GM23338 (cell line): Measurements from ENCODE around the gene CCIN. TPM values are rescaled to one million over a fixed set of nuclear protein-coding genes. Genes with fewer than 3 reads are reported as not detected.

Experiments
- ATAC-seq: fragments of 200-7000 bp; cut with Tn5 transposase; 3 replicates; pipeline ENCODE4 v1.9.1; 2020
- DNase-seq: peaks from one replicate; pipeline ENCODE4 v3.0.0-alpha.2; 2015; ENCODE audit warnings: low spot score
- H2AFZ ChIP-seq: fragments of 200-600 bp; sonication (generic); 2 replicates; pipeline ENCODE4 v1.8.0; 2016; ENCODE audit warnings: antibody characterized with exemption, mild to moderate bottlenecking, moderate library complexity
- H3F3A ChIP-seq: fragments of 200-600 bp; sonication (generic); replicated peaks from 2 replicates; pipeline ENCODE4 v1.8.0; 2017; ENCODE audit warnings: antibody characterized with exemption, mixed run types, low read depth
- H3K27ac ChIP-seq: fragments of 200-600 bp; sonication (generic); 2 replicates; pipeline ENCODE4 v1.6.1; 2016; ENCODE audit warnings: low read depth
- H3K27me3 ChIP-seq: fragments of 200-600 bp; sonication (generic); 2 replicates; pipeline ENCODE4 v1.8.0; 2016; ENCODE audit warnings: mild to moderate bottlenecking, mixed run types, moderate library complexity; ENCODE audit not compliant: insufficient read depth
- H3K36me3 ChIP-seq: fragments of 200-600 bp; sonication (generic); 2 replicates; pipeline ENCODE4 v1.8.0; 2016; ENCODE audit warnings: mild to moderate bottlenecking; ENCODE audit not compliant: insufficient read depth
- H3K4me1 ChIP-seq: fragments of 200-600 bp; sonication (generic); 2 replicates; pipeline ENCODE4 v1.8.0; 2016; ENCODE audit warnings: mild to moderate bottlenecking, moderate library complexity; ENCODE audit not compliant: insufficient read depth
- H3K4me2 ChIP-seq: fragments of 200-600 bp; sonication (generic); 2 replicates; pipeline ENCODE4 v1.7.1; 2017; ENCODE audit warnings: mixed run types
- H3K4me3 ChIP-seq: fragments of 200-600 bp; sonication (generic); 2 replicates; pipeline ENCODE4 v1.6.1; 2016; ENCODE audit warnings: mixed run types
- H3K79me2 ChIP-seq: fragments of 200-600 bp; sonication (generic); replicated peaks from 2 replicates; pipeline ENCODE4 v1.8.0; 2017; ENCODE audit warnings: mild to moderate bottlenecking; ENCODE audit not compliant: insufficient read depth
- H3K9me2 ChIP-seq: fragments of 200-600 bp; sonication (generic); 2 replicates; pipeline ENCODE4 v1.8.0; 2017; ENCODE audit not compliant: insufficient read depth
- H4K20me1 ChIP-seq: fragments of 200-600 bp; sonication (generic); replicated peaks from 2 replicates; pipeline ENCODE4 v1.8.0; 2017; ENCODE audit warnings: mild to moderate bottlenecking; ENCODE audit not compliant: insufficient read depth
- H3K27ac Mint-ChIP-seq: 2 replicates; pipeline ENCODE4 v1.8.0; 2020; ENCODE audit warnings: inconsistent platforms, mild to moderate bottlenecking, moderate library complexity, mixed read lengths
- H3K27me3 Mint-ChIP-seq: 3 replicates; pipeline ENCODE4 v1.8.0; 2022; ENCODE audit warnings: low read depth, mild to moderate bottlenecking, moderate library complexity, mixed read lengths, inconsistent platforms; ENCODE audit not compliant: insufficient read depth, poor library complexity
- H3K36me3 Mint-ChIP-seq: 3 replicates; pipeline ENCODE4 v1.8.0; 2021; ENCODE audit warnings: low read depth, mild to moderate bottlenecking, inconsistent platforms, moderate library complexity, mixed read lengths
- H3K4me1 Mint-ChIP-seq: 3 replicates; pipeline ENCODE4 v1.8.0; 2020; ENCODE audit warnings: mild to moderate bottlenecking, inconsistent platforms, mixed read lengths
- H3K4me3 Mint-ChIP-seq: 3 replicates; pipeline ENCODE4 v1.8.0; 2021; ENCODE audit warnings: moderate library complexity, mild to moderate bottlenecking, inconsistent platforms, mixed read lengths
- H3K9me3 Mint-ChIP-seq: 3 replicates; pipeline ENCODE4 v1.8.0; 2020; ENCODE audit warnings: moderate library complexity, mild to moderate bottlenecking, inconsistent platforms, mixed read lengths
- CREB1 ChIP-seq: fragments of 250-450 bp; sonication (Bioruptor Pico); IDR thresholded peaks from 2 replicates; pipeline ENCODE4 v1.5.0; 2020; ENCODE audit warnings: low read depth, mild to moderate bottlenecking, moderate library complexity
- EZH2 ChIP-seq: fragments of 200-600 bp; sonication (generic); IDR thresholded peaks from one replicate; pipeline ENCODE4 v1.8.0; 2017; ENCODE audit warnings: antibody characterized with exemption, mild to moderate bottlenecking, low read depth; ENCODE audit not compliant: unreplicated experiment
- EZH2phosphoT487 ChIP-seq: fragments of 200-600 bp; sonication (generic); IDR thresholded peaks from one replicate; pipeline ENCODE4 v1.8.1; 2018; ENCODE audit warnings: antibody characterized with exemption; ENCODE audit not compliant: unreplicated experiment
- JUNB ChIP-seq: IDR thresholded peaks from one replicate; pipeline ENCODE4 v1.6.1; 2016; ENCODE audit warnings: antibody characterized with exemption; ENCODE audit not compliant: unreplicated experiment
- NANOG ChIP-seq: IDR thresholded peaks from 2 replicates; pipeline ENCODE4 v1.6.1; 2016; ENCODE audit warnings: antibody characterized with exemption, borderline replicate concordance
- POLR2AphosphoS5 ChIP-seq: IDR thresholded peaks from 2 replicates; pipeline ENCODE4 v1.6.1; 2016; ENCODE audit warnings: antibody characterized with exemption, low read depth
- STAT1 ChIP-seq: IDR thresholded peaks from one replicate; pipeline ENCODE4 v1.6.1; 2016; ENCODE audit warnings: antibody characterized with exemption; ENCODE audit not compliant: unreplicated experiment
- ZNF114 ChIP-seq: fragments of 250-450 bp; sonication (Bioruptor Pico); IDR thresholded peaks from 2 replicates; pipeline ENCODE4 v1.5.0; 2020; ENCODE audit warnings: mild to moderate bottlenecking, moderate library complexity
- ZNF331 ChIP-seq: fragments of 250-450 bp; sonication (Bioruptor Pico); IDR thresholded peaks from 2 replicates; pipeline ENCODE4 v1.5.0; 2020; ENCODE audit warnings: low read depth, mild to moderate bottlenecking, moderate library complexity
- polyA plus RNA-seq: library from polyadenylated mRNA; unstranded; fragments of >200 nt; fragmentation: Nextera tagmentation; extraction: Ambion mirVana; gene quantifications from 2 replicates; pipeline ENCODE4 v1.2.1, GENCODE V29; 2016
- total RNA-seq: library from RNA; depleted of rRNA; stranded (reverse); fragments of >200 nt; shearing (Covaris generic); gene quantifications from 2 replicates; pipeline ENCODE4 v1.2.3, GENCODE V29; 2014
- TF ChIP-seq, protein P1 (sequence below): IDR thresholded peaks from one replicate; pipeline ENCODE4 v1.6.1; 2018; ENCODE audit warnings: antibody characterized with exemption; ENCODE audit not compliant: unreplicated experiment
- TF ChIP-seq, protein P2 (sequence below), 2 experiments: fragments of 200-600 bp in 1 of 2; sonication (generic) in 1 of 2; conservative IDR thresholded peaks; 2 replicates each; pipeline versions ENCODE4 v1.5.1 to v1.6.1; 2016 to 2017; ENCODE audit warnings: antibody characterized with exemption in 2 of 2, low read depth in 2 of 2, mild to moderate bottlenecking in 2 of 2, moderate library complexity in 1 of 2
- TF ChIP-seq, protein P3 (sequence below): IDR thresholded peaks from 2 replicates; pipeline ENCODE4 v1.6.1; 2016; ENCODE audit warnings: antibody characterized with exemption
- TF ChIP-seq, protein P4 (sequence below): fragments of 250-450 bp; sonication (Bioruptor Pico); IDR thresholded peaks from 2 replicates; pipeline ENCODE4 v1.5.0; 2020; ENCODE audit warnings: mild to moderate bottlenecking, moderate library complexity

The CCIN gene
- total and polyA plus RNA-seq, 2 experiments from 2014 or later, result 0.14 TPM; not detected in 1

DNA sequence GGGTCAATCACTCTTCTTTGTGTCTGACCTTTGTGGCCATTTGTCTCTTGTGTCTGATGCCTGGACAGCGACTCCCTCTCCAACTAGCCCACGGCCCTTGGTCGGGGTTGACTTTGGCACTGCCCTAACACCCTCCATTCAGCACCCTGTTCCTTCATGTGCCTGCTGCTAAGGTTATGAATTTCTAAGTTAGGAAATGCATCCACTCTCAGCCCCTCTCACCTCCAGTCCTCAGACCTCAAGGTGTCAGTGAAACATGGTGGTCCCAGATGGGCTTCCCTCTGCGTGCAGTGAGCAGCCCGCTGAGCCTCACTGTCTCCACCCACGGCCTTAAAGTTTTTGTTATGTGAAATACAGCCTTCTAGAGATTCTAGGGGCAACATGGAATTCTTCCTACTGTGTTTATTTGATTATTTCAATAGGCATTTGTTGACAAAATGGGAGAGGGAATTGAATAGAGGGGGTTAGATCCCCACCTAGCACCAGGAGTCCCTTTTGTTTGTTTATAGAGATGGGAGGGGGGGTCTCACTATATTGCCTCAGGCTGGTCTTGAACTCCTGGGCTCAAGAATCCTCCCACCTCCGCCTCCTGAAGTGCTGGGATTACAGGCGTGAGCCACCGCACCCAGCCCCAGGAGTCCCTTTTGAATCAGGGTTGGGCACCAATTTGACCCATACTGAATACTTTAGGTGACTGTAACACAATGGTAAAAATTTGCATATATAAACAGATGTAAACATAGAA lies 34.3 kb upstream of the CCIN start:
- Histone ChIP-seq H3K27me3 (peaks cover 84% of the 10 kb centered on the region), H3F3A (peaks cover 7% of the 10 kb centered on the region; the same call in 1 of the 2 replicates), H3K36me3 (no peaks in the 10 kb centered on the region), H4K20me1 (peaks cover 6% of the 10 kb centered on the region), H3K27ac (no peak overlapping the region), H2AFZ (no peak overlapping the region), H3K9me2 (no peaks in the 10 kb centered on the region), H3K79me2 (no peaks in the 10 kb centered on the region), H3K4me2 (peak overlapping the region; percentile 99), H3K4me3 (peak overlapping the region; percentile 77), H3K4me1 (peaks cover 31% of the 10 kb centered on the region)
- peaks cover 28% of the 10 kb centered on the region for H3K4me1 Mint-ChIP-seq
- DNase-seq, result peak; percentile 40
- no peaks in the 10 kb centered on the region for H3K36me3 Mint-ChIP-seq
- H3K27me3 Mint-ChIP-seq, result peaks cover 62% of the 10 kb centered on the region
- no peak for TF ChIP-seq EZH2phosphoT487
- TF ChIP-seq CREB1 (CRISPR knock-in tag), result no peak
- no peak for TF ChIP-seq JUNB
- TF ChIP-seq, protein P1, sequence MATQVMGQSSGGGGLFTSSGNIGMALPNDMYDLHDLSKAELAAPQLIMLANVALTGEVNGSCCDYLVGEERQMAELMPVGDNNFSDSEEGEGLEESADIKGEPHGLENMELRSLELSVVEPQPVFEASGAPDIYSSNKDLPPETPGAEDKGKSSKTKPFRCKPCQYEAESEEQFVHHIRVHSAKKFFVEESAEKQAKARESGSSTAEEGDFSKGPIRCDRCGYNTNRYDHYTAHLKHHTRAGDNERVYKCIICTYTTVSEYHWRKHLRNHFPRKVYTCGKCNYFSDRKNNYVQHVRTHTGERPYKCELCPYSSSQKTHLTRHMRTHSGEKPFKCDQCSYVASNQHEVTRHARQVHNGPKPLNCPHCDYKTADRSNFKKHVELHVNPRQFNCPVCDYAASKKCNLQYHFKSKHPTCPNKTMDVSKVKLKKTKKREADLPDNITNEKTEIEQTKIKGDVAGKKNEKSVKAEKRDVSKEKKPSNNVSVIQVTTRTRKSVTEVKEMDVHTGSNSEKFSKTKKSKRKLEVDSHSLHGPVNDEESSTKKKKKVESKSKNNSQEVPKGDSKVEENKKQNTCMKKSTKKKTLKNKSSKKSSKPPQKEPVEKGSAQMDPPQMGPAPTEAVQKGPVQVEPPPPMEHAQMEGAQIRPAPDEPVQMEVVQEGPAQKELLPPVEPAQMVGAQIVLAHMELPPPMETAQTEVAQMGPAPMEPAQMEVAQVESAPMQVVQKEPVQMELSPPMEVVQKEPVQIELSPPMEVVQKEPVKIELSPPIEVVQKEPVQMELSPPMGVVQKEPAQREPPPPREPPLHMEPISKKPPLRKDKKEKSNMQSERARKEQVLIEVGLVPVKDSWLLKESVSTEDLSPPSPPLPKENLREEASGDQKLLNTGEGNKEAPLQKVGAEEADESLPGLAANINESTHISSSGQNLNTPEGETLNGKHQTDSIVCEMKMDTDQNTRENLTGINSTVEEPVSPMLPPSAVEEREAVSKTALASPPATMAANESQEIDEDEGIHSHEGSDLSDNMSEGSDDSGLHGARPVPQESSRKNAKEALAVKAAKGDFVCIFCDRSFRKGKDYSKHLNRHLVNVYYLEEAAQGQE, result no peak
- TF ChIP-seq STAT1, result no peak
- no peak for TF ChIP-seq EZH2
- no peak for TF ChIP-seq POLR2AphosphoS5
- no peak for TF ChIP-seq NANOG
- TF ChIP-seq ZNF114 (CRISPR knock-in tag), result no peak
- TF ChIP-seq ZNF331 (CRISPR knock-in tag), result no peak
- TF ChIP-seq, protein P2, sequence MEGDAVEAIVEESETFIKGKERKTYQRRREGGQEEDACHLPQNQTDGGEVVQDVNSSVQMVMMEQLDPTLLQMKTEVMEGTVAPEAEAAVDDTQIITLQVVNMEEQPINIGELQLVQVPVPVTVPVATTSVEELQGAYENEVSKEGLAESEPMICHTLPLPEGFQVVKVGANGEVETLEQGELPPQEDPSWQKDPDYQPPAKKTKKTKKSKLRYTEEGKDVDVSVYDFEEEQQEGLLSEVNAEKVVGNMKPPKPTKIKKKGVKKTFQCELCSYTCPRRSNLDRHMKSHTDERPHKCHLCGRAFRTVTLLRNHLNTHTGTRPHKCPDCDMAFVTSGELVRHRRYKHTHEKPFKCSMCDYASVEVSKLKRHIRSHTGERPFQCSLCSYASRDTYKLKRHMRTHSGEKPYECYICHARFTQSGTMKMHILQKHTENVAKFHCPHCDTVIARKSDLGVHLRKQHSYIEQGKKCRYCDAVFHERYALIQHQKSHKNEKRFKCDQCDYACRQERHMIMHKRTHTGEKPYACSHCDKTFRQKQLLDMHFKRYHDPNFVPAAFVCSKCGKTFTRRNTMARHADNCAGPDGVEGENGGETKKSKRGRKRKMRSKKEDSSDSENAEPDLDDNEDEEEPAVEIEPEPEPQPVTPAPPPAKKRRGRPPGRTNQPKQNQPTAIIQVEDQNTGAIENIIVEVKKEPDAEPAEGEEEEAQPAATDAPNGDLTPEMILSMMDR (conservative IDR thresholded peaks at IDR 0.05; ENCODE audit: low read depth in 2 of 2), result no peak
- TF ChIP-seq, protein P3, sequence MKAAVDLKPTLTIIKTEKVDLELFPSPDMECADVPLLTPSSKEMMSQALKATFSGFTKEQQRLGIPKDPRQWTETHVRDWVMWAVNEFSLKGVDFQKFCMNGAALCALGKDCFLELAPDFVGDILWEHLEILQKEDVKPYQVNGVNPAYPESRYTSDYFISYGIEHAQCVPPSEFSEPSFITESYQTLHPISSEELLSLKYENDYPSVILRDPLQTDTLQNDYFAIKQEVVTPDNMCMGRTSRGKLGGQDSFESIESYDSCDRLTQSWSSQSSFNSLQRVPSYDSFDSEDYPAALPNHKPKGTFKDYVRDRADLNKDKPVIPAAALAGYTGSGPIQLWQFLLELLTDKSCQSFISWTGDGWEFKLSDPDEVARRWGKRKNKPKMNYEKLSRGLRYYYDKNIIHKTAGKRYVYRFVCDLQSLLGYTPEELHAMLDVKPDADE, result no peak
- TF ChIP-seq, protein P4, sequence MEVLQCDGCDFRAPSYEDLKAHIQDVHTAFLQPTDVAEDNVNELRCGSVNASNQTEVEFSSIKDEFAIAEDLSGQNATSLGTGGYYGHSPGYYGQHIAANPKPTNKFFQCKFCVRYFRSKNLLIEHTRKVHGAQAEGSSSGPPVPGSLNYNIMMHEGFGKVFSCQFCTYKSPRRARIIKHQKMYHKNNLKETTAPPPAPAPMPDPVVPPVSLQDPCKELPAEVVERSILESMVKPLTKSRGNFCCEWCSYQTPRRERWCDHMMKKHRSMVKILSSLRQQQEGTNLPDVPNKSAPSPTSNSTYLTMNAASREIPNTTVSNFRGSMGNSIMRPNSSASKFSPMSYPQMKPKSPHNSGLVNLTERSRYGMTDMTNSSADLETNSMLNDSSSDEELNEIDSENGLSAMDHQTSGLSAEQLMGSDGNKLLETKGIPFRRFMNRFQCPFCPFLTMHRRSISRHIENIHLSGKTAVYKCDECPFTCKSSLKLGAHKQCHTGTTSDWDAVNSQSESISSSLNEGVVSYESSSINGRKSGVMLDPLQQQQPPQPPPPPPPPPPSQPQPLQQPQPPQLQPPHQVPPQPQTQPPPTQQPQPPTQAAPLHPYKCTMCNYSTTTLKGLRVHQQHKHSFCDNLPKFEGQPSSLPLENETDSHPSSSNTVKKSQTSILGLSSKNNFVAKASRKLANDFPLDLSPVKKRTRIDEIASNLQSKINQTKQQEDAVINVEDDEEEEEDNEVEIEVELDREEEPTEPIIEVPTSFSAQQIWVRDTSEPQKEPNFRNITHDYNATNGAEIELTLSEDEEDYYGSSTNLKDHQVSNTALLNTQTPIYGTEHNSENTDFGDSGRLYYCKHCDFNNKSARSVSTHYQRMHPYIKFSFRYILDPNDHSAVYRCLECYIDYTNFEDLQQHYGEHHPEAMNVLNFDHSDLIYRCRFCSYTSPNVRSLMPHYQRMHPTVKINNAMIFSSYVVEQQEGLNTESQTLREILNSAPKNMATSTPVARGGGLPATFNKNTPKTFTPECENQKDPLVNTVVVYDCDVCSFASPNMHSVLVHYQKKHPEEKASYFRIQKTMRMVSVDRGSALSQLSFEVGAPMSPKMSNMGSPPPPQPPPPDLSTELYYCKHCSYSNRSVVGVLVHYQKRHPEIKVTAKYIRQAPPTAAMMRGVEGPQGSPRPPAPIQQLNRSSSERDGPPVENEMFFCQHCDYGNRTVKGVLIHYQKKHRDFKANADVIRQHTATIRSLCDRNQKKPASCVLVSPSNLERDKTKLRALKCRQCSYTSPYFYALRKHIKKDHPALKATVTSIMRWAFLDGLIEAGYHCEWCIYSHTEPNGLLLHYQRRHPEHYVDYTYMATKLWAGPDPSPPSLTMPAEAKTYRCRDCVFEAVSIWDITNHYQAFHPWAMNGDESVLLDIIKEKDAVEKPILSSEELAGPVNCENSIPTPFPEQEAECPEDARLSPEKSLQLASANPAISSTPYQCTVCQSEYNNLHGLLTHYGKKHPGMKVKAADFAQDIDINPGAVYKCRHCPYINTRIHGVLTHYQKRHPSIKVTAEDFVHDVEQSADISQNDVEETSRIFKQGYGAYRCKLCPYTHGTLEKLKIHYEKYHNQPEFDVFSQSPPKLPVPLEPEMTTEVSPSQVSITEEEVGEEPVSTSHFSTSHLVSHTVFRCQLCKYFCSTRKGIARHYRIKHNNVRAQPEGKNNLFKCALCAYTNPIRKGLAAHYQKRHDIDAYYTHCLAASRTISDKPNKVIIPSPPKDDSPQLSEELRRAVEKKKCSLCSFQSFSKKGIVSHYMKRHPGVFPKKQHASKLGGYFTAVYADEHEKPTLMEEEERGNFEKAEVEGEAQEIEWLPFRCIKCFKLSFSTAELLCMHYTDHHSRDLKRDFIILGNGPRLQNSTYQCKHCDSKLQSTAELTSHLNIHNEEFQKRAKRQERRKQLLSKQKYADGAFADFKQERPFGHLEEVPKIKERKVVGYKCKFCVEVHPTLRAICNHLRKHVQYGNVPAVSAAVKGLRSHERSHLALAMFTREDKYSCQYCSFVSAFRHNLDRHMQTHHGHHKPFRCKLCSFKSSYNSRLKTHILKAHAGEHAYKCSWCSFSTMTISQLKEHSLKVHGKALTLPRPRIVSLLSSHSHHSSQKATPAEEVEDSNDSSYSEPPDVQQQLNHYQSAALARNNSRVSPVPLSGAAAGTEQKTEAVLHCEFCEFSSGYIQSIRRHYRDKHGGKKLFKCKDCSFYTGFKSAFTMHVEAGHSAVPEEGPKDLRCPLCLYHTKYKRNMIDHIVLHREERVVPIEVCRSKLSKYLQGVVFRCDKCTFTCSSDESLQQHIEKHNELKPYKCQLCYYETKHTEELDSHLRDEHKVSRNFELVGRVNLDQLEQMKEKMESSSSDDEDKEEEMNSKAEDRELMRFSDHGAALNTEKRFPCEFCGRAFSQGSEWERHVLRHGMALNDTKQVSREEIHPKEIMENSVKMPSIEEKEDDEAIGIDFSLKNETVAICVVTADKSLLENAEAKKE (CRISPR knock-in tag), result no peak
- peak overlapping the region; percentile 76 for H3K4me3 Mint-ChIP-seq
- H3K27ac Mint-ChIP-seq, result no peak overlapping the region
- ATAC-seq, result peak; percentile 28
- no peaks in the 10 kb centered on the region; the same call in 2 of the 3 replicates for H3K9me3 Mint-ChIP-seq
